TTC549 (cell line): Measurements from ENCODE around the gene TRIM56.

Experiments used
- FAIRE-seq: peaks from 2 replicates; lab custom pipeline; 2012; peaks lifted over from hg19 to GRCh38; lab: Jason Lieb, UNC

Gene TRIM56

DNA sequence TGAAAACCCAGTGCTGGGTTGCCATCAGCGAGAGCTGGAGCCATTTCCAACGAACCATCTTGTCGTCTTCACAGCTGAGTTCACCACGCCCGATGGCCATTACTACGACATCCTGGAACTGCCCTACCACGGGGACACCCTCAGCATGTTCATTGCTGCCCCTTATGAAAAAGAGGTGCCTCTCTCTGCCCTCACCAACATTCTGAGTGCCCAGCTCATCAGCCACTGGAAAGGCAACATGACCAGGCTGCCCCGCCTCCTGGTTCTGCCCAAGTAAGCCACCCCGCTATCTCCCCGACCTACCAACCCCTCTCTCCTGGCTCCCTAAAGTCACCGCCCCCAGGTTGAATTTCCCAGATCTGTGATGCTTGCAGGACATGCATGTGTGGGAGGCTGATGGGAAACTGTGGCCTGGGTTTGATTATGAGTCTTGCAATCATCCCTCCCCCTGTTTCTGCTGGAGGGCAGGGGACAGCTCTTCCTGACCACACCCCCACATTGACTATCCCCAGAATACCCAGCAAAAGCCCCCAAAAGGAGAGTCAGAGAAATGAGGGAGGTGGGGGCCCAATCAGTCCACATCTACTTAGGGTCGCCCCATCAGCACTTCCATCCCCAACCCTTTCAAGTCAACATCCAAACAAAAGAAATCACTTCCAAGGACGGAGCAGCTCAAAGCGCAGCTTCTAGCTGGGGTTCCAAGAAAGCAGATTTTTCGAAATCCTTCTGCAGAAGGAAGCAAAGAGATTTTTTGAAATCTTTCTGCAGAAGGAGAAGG, 48.5 kb downstream of the TRIM56 start:
- no peak for FAIRE-seq

DNA sequence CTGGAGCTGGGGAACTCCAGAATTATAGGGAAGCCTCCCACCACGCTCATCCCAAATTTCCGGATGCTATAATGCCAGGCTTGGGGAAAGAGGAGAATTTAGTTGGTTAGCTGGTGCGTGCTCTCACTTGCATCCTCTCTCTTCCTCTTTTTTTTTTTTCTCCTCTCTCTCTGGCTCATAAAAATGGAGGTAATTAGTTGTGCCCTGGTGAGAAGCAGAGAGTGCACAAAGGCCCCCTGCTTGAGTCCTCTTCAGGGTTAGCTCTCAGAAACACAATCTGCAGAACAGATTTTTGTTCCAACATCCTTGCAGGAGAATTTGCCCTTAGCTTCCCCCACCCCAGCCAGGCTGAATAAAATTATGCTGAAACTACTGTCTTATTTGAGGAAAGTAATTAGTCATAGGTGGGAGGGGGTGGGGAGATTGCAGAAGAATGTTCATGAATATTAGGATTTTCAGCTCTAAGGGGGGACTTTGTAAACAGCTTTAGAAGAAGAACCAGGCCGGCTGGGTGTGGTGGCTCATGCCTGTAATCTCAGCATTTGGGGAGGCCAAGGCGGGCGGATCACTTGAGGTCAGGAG, 49.2 kb downstream of the TRIM56 start:
- FAIRE-seq: no peak

- no peak for FAIRE-seq
These were observed 52.5 kb downstream of the TRIM56 start for GRCh38 chr7:101137651-101138212.

GRCh38 chr7:101138213-101138870, 53.1 kb downstream of the TRIM56 start:
- FAIRE-seq: no peak

DNA sequence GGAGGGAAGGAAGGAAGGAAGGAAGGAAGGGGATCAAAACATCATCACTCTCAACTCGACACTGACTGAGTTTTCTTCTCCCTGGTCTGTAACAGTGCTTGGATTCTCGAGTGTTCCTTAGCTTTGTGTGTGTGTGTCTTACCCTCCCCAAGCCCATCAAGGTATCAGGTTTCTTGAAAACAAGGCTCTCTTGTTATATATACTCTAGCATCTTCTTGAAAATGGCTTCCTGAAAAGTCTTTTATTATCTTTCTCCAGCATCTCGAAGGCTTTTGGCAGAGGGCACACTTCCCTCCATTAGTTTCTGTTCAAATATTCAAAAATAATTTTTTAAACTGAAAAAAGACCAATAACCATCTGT, 55.0 kb downstream of the TRIM56 start:
- FAIRE-seq: no peak

GRCh38 chr7:101140746-101141382, 55.6 kb downstream of the TRIM56 start:
- no peak for FAIRE-seq
